KMS-11 (cell line): ENCODE measurements around the gene IL15.

Experiments
- H2AFZ ChIP-seq: fragments of 200-600 bp; sonication (generic); 2 replicates; pipeline ENCODE4 v1.6.1; 2016; ENCODE audit warnings: antibody characterized with exemption, mixed run types, low read depth
- H3K27ac ChIP-seq: fragments of 200-600 bp; sonication (generic); 2 replicates; pipeline ENCODE4 v1.6.1; 2016; ENCODE audit warnings: mild to moderate bottlenecking, mixed run types
- H3K27me3 ChIP-seq: fragments of 200-600 bp; sonication (generic); 2 replicates; pipeline ENCODE4 v1.6.1; 2017; ENCODE audit warnings: mild to moderate bottlenecking, low read depth, mixed run types, moderate library complexity; ENCODE audit not compliant: insufficient read depth
- H3K36me3 ChIP-seq: fragments of 200-600 bp; sonication (generic); 2 replicates; pipeline ENCODE4 v1.6.1; 2017; ENCODE audit warnings: mild to moderate bottlenecking, mixed run types; ENCODE audit not compliant: insufficient read depth
- H3K4me1 ChIP-seq: fragments of 200-600 bp; sonication (generic); 2 replicates; pipeline ENCODE4 v1.6.1; 2016; ENCODE audit warnings: mild to moderate bottlenecking, low read depth, mixed run types; ENCODE audit not compliant: poor library complexity, severe bottlenecking
- H3K4me2 ChIP-seq: fragments of 200-600 bp; sonication (generic); 2 replicates; pipeline ENCODE4 v1.7.0; 2016; ENCODE audit warnings: mild to moderate bottlenecking, mixed run types
- H3K4me3 ChIP-seq: fragments of 200-600 bp; sonication (generic); IDR thresholded peaks from 2 replicates; pipeline ENCODE4 v1.6.1; 2017; ENCODE audit warnings: low read depth, low read length, mixed read lengths; ENCODE audit not compliant: insufficient read depth
- H3K79me2 ChIP-seq: fragments of 200-600 bp; sonication (generic); 2 replicates; pipeline ENCODE4 v1.6.1; 2016; ENCODE audit warnings: low read depth, mixed run types; ENCODE audit not compliant: insufficient read depth
- H3K9ac ChIP-seq: fragments of 200-600 bp; sonication (generic); 2 replicates; pipeline ENCODE4 v1.6.1; 2016; ENCODE audit warnings: mild to moderate bottlenecking, mixed run types
- H4K20me1 ChIP-seq: fragments of 200-600 bp; sonication (generic); 2 replicates; pipeline ENCODE4 v1.6.1; 2016; ENCODE audit warnings: mild to moderate bottlenecking, mixed run types; ENCODE audit not compliant: insufficient read depth
- CTCF ChIP-seq: fragments of 200-600 bp; sonication (generic); conservative IDR thresholded peaks from 2 replicates; pipeline ENCODE4 v1.6.1; 2017; ENCODE audit warnings: low read depth, mild to moderate bottlenecking, antibody characterized with exemption, low read length, moderate library complexity, mixed read lengths

IL15 gene

GRCh38 chr4:141656031-141656430 is 19.6 kb downstream of the IL15 start:
- no peak overlapping the region for H3K27ac ChIP-seq
- no peak overlapping the region for H3K9ac ChIP-seq
- H2AFZ ChIP-seq: no peak overlapping the region
- TF ChIP-seq CTCF: no peak
- H4K20me1 ChIP-seq: no peaks in the 10 kb centered on the region
- no peaks in the 10 kb centered on the region for H3K36me3 ChIP-seq
- no peaks in the 10 kb centered on the region for H3K27me3 ChIP-seq
- H3K4me1 ChIP-seq: peaks cover 10% of the 10 kb centered on the region
- H3K4me3 ChIP-seq: no peak overlapping the region
- H3K4me2 ChIP-seq: no peak overlapping the region
- no peaks in the 10 kb centered on the region for H3K79me2 ChIP-seq

- Histone ChIP-seq H3K4me2 (no peak overlapping the region), H3K9ac (no peak overlapping the region)
Observed at GRCh38 chr4:141657550-141658250, 21.3 kb downstream of the IL15 start.

GRCh38 chr4:141658309-141658708 is 21.9 kb downstream of the IL15 start:
- H3K27me3 ChIP-seq: no peaks in the 10 kb centered on the region
- TF ChIP-seq CTCF: no peak
- H3K4me1 ChIP-seq: peaks cover 10% of the 10 kb centered on the region
- H3K36me3 ChIP-seq: no peaks in the 10 kb centered on the region
- H3K4me2 ChIP-seq: peak overlapping the region; percentile 31; the same call in 1 of the 2 replicates
- H4K20me1 ChIP-seq: no peaks in the 10 kb centered on the region
- no peak overlapping the region for H3K27ac ChIP-seq
- H3K4me3 ChIP-seq: no peak overlapping the region
- H3K9ac ChIP-seq: no peak overlapping the region
- H3K79me2 ChIP-seq: no peaks in the 10 kb centered on the region
- no peak overlapping the region for H2AFZ ChIP-seq

More at GRCh38 chr4:141657550-141658250, 21.3 kb downstream of the IL15 start:
- no peak overlapping the region for H3K4me3 ChIP-seq
- no peak for TF ChIP-seq CTCF
- H3K27me3 ChIP-seq: no peaks in the 10 kb centered on the region
- H2AFZ ChIP-seq: no peak overlapping the region
- H3K36me3 ChIP-seq: no peaks in the 10 kb centered on the region
- H3K27ac ChIP-seq: no peak overlapping the region
- H3K4me1 ChIP-seq: peaks cover 10% of the 10 kb centered on the region
- no peaks in the 10 kb centered on the region for H4K20me1 ChIP-seq
- H3K79me2 ChIP-seq: no peaks in the 10 kb centered on the region

- Histone ChIP-seq H3K79me2 (no peaks in the 10 kb centered on the region), H2AFZ (no peak overlapping the region), H3K4me2 (no peak overlapping the region), H3K27me3 (no peaks in the 10 kb centered on the region), H3K27ac (no peak overlapping the region), H3K4me1 (peaks cover 10% of the 10 kb centered on the region), H3K4me3 (no peak overlapping the region), H3K36me3 (no peaks in the 10 kb centered on the region), H4K20me1 (no peaks in the 10 kb centered on the region), H3K9ac (no peak overlapping the region)
- no peak for TF ChIP-seq CTCF
Observed at GRCh38 chr4:141659539-141659938, 23.2 kb downstream of the IL15 start.
